GM18873 (cell line): Measurements from ENCODE around the gene RCE1.

Source experiments
- ATAC-seq: cut with Tn5 transposase; IDR thresholded peaks from one replicate; pipeline ENCODE4 v1.9.1; 2021; ENCODE audit warnings: mild to moderate bottlenecking, moderate library complexity, moderate number of reproducible peaks; ENCODE audit not compliant: unreplicated experiment, low FRiP score

Gene RCE1

DNA sequence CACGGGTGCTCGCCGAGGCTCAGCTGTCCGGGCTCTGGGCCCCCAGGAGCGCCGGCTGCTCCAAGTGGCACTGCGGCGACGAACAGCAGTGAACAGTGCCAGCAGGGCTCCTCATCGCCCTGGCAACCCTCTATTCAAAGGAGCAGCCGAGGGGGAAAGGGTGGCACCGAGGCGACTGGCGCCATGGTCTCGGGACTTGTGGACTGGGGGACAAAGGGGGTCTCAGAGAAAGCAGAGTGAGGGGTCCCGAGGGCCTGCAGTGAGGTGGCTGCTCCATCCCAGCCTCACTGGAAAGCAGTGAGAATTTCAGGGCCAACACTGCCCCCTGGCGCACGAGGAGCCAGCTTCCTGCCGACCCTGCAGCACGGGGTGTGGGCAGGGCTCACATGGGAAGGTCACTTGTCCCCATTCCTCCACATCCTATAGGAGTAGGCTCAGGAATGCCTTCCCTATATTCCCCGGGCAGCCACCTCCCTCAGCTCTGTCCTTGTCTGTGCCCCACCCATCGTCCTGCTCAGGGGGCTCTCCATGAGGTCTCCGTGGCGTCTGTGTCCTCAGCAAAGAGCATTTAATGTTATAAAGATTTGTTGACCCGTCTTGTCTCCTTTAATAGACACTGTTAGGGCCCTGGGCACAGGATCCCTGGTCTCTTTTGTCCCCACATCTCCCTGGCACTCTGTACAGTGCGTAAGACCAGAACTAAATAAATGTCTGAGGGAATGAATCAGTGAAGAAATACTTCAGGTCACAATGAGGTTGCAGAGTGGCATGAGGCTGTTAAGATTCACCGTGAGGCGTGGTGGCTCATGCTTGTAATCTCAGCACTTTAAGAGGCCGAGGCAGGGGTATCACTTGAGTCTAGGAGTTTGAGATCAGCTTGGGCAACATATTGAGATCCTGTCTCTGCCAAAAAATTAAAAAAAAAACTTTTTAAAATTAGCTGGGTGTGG, 40.0 kb downstream of the RCE1 start:
- no peak for ATAC-seq

DNA sequence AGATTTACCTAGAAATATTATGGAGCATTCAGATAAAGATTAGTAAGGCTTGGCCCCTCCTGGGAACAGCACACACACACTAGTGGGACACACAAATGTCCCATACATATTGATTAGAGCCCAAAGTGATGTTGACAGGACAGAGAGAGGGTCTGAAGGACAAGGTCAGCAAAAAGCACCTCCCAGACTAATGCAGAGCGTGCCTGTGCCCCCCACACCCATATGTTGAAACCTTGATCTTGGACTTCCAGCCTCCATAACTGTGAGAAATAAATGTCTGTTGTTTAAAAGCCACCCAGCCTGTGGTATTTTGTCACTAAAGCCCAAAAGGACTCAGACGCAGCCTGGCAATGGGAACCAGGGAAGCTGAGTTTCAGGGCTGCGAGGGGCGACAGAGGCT, 41.2 kb downstream of the RCE1 start:
- ATAC-seq = no peak

DNA sequence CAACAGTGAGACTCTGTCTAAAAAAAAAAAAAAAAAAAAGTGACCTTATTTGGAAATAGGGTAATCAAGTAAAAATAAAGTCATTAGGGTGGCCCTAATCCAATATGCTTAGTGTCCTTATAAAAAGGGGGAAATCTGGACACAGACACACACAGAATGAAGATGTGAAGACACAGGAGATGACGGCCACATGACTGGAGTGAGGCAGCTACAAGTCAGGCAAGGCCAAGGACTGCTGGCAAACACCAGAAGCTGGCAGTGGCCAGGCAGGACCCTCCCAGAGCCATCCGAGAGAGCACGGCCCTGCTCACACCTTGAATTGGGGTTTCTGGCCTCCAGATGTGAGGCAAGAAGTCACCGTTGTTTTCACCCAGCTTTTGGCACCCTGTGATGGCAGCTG, 42.2 kb downstream of the RCE1 start:
- ATAC-seq = no peak

DNA sequence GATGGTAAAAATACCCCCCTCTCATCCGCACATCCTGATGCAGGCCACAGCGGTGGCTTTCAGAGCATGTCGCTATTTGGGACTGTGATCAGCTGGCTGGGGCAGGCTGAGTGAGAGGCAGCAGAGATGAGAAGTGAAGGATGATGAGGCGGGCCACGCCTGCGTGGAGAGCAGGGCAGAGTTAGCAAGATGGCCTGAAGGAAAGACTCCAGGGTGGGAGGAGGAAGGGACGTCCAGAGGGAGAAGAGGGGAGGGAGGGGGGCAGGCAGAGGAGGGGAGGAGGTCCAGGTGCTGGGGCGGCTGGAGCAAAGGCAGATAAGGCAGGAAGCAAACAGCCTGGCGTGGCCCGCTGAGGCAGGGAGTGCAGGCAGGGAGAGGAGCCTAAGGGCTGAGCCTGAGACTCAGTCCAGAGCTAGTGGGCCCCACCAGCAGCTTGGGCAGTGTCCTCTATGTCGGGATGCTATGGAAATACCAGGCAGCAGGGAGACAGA, 42.8 kb downstream of the RCE1 start:
- no peak for ATAC-seq

DNA sequence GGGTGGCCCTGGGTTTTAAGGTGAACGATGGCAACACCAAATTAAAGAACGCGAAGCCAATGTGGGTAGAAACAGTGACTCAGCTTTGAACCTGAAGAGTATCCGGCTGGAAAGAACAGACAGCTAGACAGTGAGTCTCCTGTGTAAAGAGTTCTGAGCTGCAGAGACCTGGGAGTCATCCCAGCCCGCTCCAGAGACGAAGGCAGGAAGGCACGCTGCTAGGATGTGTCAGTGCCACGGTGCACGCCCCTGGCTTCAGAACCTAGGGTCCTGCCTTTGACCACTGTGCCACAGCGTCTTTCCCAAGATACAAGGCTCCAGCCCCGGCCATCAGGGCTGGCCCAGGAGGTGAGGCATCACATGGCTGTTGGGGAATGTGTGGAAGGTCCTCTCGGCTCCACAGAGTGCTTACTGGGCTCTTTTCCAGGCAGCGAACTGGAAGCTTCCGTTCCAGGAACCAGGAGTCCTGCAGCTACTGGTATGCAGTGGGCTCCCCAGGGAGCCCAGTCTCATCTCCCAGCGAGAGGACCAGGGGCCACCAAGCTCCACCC, 43.5 kb downstream of the RCE1 start:
- ATAC-seq = no peak

DNA sequence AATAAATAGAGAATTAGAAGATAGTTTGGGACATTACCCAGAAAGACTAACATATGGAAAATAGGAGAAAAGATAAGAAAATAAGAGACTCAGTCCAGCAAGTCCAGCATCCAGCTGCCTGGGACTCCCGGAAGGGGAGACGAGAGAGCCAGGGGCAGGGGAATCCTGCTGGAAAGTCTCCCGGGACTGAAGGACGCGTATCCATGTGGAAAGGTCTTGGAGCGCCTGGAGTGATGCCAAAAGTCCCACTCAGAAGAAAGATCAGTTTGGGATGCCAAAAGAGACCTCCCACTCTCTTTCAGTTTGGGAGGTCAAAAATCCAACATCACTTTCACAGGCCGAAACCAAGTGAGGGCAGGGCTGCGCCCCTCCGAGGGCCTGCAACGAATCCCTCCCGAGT, 44.3 kb downstream of the RCE1 start:
- ATAC-seq = no peak

DNA sequence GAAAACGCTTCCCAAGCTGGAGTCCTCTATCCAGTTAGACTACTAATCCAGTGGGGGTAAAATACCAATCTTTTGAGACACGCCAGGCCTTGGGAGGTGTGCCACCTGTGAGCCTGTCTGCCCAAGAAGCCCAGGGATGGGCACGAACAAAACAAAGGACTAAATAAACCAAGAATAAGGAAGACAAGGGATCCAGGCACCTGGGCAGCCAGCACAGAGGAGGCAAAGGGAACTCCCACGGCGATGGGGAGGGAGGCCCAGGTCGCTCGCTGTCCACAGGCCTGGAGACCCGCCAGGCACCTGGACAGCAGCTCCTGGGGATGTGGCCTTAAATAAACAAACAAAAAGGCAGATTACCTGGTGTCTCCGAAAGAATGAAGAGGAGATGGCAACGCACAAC, 45.0 kb downstream of the RCE1 start:
- ATAC-seq = no peak

DNA sequence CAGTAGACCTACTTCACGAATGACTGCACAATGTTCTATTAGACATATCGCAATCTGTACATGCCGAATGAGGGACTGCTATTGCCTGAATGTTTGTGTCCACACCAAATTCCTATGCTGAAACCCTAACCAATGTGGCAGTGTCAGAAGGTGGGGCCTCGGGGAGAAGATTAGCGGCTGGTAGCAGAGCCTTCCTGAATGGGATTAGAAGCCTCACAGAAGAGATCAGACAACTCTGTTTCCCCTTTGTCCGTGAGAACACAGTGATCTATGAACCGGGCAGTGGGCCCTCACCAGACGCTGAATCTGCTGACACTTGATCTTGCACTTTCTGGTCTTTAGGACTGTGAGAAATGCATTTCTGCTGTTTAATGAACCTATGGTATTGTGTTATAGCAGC, 46.7 kb downstream of the RCE1 start:
- ATAC-seq = no peak

DNA sequence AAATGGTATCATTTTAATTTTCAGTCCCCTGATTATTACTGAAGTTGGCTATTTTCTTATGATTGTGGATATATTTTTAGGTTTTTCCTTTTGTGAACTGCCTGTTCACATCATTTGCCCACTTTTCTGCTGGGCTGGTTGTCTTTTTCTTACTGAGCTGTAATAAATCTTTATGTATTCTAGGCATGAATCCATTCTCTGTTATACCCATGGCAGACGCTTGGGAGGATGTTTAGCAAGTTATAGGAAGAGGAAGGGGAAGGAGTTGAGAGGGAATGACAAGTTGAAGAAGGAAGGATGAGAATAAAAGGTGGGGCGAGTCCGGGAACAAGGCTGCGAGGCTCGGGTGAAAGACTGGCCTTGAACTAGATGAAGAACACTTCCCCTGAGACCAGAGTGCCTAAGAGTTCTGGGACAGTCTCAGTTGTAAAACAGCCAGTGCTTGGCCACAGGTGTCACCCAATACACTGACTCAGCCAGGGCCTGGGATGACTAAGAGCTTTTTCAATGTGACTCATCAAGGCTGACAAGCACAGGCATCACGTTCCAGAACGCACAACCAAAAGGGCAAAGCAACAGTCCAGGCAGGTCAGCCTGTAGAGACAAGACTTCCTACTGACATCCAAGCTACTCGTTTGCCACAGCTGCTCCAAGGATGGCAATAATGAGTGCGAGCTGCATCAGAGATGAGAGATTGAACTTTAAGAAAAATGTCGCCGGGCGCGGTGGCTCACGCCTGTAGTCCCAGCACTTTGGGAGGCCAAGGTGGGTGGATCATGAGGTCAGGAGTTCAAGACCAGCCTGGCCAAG, 48.8 kb downstream of the RCE1 start:
- ATAC-seq = peak; percentile 87

DNA sequence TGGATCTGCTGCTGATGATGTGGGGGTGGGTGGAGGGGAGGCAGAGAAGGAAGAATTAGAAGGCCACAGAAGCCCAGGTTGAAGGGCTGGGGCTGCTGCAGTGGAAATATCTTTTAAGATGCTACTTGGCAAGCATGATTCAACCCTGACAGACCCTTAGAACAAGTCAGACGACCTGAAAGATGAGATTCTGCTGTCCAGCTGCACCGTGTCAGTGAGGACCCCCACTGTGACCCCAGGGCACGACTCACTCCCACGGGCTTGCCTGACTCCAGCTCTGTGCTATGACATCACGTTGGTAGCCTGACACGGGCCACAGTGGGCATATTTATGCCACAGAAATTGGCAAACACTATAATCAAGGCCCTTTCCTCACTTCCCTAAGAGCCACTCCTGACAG, 49.7 kb downstream of the RCE1 start:
- ATAC-seq = no peak

DNA sequence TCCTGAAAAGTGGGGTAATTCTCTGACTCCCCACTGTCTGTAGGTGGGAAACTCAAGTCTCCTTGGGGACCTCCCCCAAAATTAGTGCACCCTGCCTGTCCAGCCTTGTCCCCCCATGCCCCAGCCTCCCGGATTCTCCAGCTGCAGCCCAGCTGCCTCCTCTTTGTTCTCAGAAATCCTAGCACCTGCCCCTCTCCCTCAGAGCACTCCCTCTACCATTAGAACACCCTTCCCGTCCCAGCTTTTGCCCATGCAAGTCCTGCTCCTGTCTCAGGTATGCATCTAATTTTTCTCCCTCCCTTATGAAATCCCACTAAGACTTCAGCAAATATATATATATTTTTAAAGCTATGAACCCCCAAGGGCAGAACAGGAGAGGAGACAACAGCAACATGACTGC, 50.9 kb downstream of the RCE1 start:
- ATAC-seq = no peak
